Left lung (tissue), 10 donors: Measurements from ENCODE around the gene ABHD17C. TPM values are rescaled to one million over a fixed set of nuclear protein-coding genes. Genes with fewer than 3 reads are reported as not detected.
A peak's percentile ranks its signal among the peaks of the same experiment; 100 is the strongest.

ENCODE experiments used
- ATAC-seq: fragments of 200-7000 bp; cut with Tn5 transposase; one replicate; pipeline ENCODE4 v1.9.1; 2020; ENCODE audit warnings: moderate library complexity
- DNase-seq, 4 donors: peaks; one replicate each; pipeline ENCODE4 v3.0.0-alpha.2; 2013 to 2020
- H3K27ac ChIP-seq, 2 donors: fragments of 200-600 bp; sonication (generic) in 1 of 2; one replicate each; pipeline versions ENCODE4 v1.5.0 to v1.8.0; 2020 to 2021
- H3K27me3 ChIP-seq, 2 donors: fragments of 200-600 bp; sonication (generic) in 1 of 2; one replicate each; pipeline versions ENCODE4 v1.5.0 to v1.8.0; 2020 to 2021
- H3K36me3 ChIP-seq, 2 donors: fragments of 200-600 bp; sonication (generic) in 1 of 2; one replicate each; pipeline versions ENCODE4 v1.5.0 to v1.8.0; 2020 to 2021
- H3K4me1 ChIP-seq, 2 donors: fragments of 200-600 bp; one replicate each; pipeline ENCODE4 v1.8.0; 2021
- H3K4me3 ChIP-seq, 2 donors: fragments of 200-600 bp; sonication (generic) in 1 of 2; one replicate each; pipeline versions ENCODE4 v1.5.0 to v1.8.0; 2020 to 2021; ENCODE audit warnings: mild to moderate bottlenecking in 1 of 2
- H3K9me3 ChIP-seq, 2 donors: fragments of 200-600 bp; sonication (generic) in 1 of 2; one replicate each; pipeline versions ENCODE4 v1.5.0 to v1.8.0; 2020 to 2021
- intact Hi-C, 2 donors: fragments of 100-400 bp; cut with DNase I; formaldehyde crosslinking; loops; one replicate each; pipeline versions ENCODE4 v1.11.2 to v1.14.2; 2022
- polyA plus RNA-seq, 6 donors: library from polyadenylated mRNA; unstranded; fragments of 120-200 nt; gene quantifications; one replicate each; pipeline ENCODE4 v1.2.1, GENCODE V29; 2013; ENCODE audit not compliant: insufficient read length in 6 of 6
- total RNA-seq, 2 donors: library from RNA; stranded (reverse); fragmentation: NEBNext Ultra II Directional; extraction: Animal tissue kit (Norgen Biotek cat#: 25700); gene quantifications; one replicate each; pipeline ENCODE4 v1.2.1, GENCODE V29; 2021
- TF ChIP-seq, protein P1 (sequence below), 2 donors: fragments of 200-600 bp; sonication (generic) in 1 of 2; IDR thresholded peaks; one replicate each; pipeline versions ENCODE4 v1.5.0 to v1.8.0; 2021; ENCODE audit warnings: antibody characterized with exemption in 2 of 2
- donor health status: DM: no; HTN: yes; CAD: no.
- donor health status: DM: no; HTN: no; CAD: no.

ABHD17C gene
- total and polyA plus RNA-seq, 8 donors = 23.7 to 34.3 (median 27.8) TPM

DNA sequence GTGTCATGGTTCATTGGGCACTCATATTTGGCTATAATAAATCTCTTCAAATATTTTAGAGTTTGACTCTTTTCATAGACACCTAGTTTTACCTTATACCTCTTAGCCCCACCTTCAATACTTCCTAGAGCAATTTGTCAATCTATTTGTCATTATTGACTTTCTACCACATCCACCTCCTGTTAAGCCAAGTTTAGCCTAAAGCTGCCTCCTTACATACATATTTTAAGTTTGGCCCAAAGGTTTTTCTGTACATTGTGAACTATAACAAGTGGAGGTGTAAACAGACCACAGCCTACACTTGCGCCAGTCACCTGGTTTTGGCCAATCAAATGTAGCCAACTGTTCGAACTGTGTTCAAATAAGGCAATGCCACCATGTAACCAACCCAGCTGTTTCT is 18.1 kb upstream of the ABHD17C start:
- Histone ChIP-seq H3K27ac (no peak overlapping the region), H3K9me3 (no peaks in the 10 kb centered on the region), H3K36me3 (no peaks in the 10 kb centered on the region), H3K4me1 (peaks cover 0 to 9% of the 10 kb centered on the region in 2 donors), H3K27me3 (no peaks in the 10 kb centered on the region), H3K4me3 (no peak overlapping the region)
- ATAC-seq = no peak
- TF ChIP-seq, protein P1, sequence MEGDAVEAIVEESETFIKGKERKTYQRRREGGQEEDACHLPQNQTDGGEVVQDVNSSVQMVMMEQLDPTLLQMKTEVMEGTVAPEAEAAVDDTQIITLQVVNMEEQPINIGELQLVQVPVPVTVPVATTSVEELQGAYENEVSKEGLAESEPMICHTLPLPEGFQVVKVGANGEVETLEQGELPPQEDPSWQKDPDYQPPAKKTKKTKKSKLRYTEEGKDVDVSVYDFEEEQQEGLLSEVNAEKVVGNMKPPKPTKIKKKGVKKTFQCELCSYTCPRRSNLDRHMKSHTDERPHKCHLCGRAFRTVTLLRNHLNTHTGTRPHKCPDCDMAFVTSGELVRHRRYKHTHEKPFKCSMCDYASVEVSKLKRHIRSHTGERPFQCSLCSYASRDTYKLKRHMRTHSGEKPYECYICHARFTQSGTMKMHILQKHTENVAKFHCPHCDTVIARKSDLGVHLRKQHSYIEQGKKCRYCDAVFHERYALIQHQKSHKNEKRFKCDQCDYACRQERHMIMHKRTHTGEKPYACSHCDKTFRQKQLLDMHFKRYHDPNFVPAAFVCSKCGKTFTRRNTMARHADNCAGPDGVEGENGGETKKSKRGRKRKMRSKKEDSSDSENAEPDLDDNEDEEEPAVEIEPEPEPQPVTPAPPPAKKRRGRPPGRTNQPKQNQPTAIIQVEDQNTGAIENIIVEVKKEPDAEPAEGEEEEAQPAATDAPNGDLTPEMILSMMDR (IDR thresholded peaks at IDR 0.05) = no peak
- no peak for DNase-seq
- intact Hi-C loops = no loop called here

DNA sequence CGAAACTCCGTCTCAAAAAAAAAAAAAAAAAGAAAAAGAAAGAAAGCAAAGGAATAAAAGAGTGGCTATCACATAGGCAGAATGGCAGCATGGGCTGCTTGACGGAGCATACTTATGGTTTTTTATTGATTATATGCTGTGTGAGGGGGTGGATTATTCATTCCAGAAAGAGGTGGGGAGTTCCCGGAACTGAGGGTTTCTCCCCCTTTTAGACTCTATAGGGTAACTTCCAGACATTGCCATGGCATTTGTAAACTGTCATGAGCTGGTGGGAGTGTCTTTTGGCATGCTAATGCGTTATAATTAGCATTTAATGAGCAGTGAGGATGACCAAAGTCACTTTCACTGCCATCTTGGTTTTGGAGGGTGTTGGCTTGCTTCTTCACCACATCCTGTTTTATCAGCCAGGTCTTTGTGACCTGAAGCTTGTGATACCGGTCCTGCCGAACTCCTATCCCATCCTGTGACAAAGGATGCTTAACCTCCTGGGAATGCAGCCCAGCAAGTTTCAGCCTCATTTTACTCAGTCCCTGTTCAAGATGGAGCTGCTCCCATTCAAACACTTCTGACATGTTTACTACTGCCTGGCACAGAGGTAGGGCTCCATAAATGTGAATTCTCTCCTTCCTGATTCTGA is 15.8 kb upstream of the ABHD17C start:
- Histone ChIP-seq H3K36me3 (no peaks in the 10 kb centered on the region), H3K9me3 (no peaks in the 10 kb centered on the region), H3K4me3 (no peak overlapping the region), H3K27ac (no peak overlapping the region), H3K27me3 (no peaks in the 10 kb centered on the region), H3K4me1 (peaks cover 0 to 3% of the 10 kb centered on the region in 2 donors)
- intact Hi-C loops = no loop called here
- ATAC-seq (peak; percentile 88), DNase-seq (peak in 2 of 4 donors; percentile 10 to 46)
- TF ChIP-seq, protein P1 (IDR thresholded peaks at IDR 0.05) = no peak

DNA sequence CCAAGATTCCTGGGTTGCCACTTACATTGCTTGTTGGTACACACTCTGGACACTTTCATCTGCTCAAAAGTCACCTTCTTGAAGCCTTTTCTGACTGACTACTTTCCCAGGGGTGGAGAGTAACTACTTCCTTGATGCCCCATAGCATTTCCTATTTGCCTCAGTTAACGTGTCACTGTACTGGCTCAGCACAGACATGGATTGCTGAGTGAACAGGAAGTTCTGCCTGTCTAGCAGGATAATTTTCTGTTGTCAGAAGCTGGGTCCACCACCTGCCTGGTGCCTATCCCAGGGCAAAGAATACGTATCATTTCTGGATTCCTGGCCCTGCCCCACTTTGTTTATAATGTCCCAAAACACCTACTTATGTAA is 15.3 kb upstream of the ABHD17C start:
- intact Hi-C loops = no loop called here
- no peaks in the 10 kb centered on the region for H3K9me3 ChIP-seq
- peak; percentile 79 for ATAC-seq
- H3K27ac ChIP-seq = no peak overlapping the region
- H3K4me3 ChIP-seq = no peak overlapping the region
- no peaks in the 10 kb centered on the region for H3K36me3 ChIP-seq
- TF ChIP-seq, protein P1 (IDR thresholded peaks at IDR 0.05) = no peak
- H3K4me1 ChIP-seq = no peaks in the 10 kb centered on the region
- DNase-seq = no peak
- no peaks in the 10 kb centered on the region for H3K27me3 ChIP-seq

DNA sequence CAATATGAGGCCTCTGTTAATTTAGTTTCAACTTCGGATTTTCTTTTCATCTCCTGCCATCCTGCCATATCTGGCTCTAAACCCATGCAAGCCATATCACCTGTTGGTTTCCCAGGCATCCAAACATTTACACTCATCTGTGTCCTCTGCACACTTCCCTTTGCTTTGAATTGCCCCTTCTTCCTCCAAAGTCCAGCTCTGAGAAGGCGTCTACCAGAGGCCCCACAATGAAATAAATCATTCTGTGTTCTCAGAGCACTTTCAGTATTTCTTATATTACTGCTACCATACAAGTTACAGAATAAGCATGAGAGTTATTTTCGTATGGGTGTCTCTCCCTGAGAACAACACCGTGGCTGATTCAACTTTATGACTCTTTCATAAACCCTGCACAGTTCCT is 12.9 kb upstream of the ABHD17C start:
- Histone ChIP-seq H3K9me3 (no peaks in the 10 kb centered on the region), H3K4me1 (no peaks in the 10 kb centered on the region), H3K36me3 (no peaks in the 10 kb centered on the region), H3K27me3 (no peaks in the 10 kb centered on the region), H3K27ac (no peak overlapping the region), H3K4me3 (no peak overlapping the region)
- no peak for ATAC-seq
- TF ChIP-seq, protein P1 (IDR thresholded peaks at IDR 0.05) = no peak
- no peak for DNase-seq
- intact Hi-C loops = no loop called here

DNA sequence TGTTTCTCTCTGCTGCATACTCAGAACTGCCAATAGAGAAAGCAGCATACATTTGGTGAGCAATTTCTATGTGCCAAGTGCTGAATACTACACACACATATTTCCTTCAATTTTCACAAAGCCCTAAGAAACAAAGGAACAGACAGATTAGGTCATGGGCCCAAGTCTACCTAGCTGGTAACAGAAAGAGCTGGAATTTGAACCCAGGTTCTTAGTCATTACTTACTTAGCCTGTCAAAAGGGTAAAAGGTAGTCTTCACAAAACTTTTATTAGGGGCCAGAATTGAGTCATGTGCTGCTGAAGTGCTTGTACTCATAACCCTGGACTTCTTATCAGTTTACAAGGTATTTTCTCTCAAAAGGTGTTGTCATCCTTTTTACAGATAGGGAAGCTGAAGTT is 10.4 kb upstream of the ABHD17C start:
- Histone ChIP-seq H3K9me3 (no peaks in the 10 kb centered on the region), H3K4me3 (no peak overlapping the region), H3K4me1 (no peaks in the 10 kb centered on the region), H3K27ac (no peak overlapping the region), H3K27me3 (no peaks in the 10 kb centered on the region), H3K36me3 (no peaks in the 10 kb centered on the region)
- ATAC-seq = peak; percentile 29
- DNase-seq = no peak
- intact Hi-C loops = no loop called here
- TF ChIP-seq, protein P1 (IDR thresholded peaks at IDR 0.05) = no peak
